KMS-11 (cell line): ENCODE measurements around the gene WFDC5.

Source experiments
- H2AFZ ChIP-seq: fragments of 200-600 bp; sonication (generic); 2 replicates; pipeline ENCODE4 v1.6.1; 2016; ENCODE audit warnings: antibody characterized with exemption, mixed run types, low read depth
- H3K27ac ChIP-seq: fragments of 200-600 bp; sonication (generic); 2 replicates; pipeline ENCODE4 v1.6.1; 2016; ENCODE audit warnings: mild to moderate bottlenecking, mixed run types
- H3K27me3 ChIP-seq: fragments of 200-600 bp; sonication (generic); 2 replicates; pipeline ENCODE4 v1.6.1; 2017; ENCODE audit warnings: mild to moderate bottlenecking, low read depth, mixed run types, moderate library complexity; ENCODE audit not compliant: insufficient read depth
- H3K36me3 ChIP-seq: fragments of 200-600 bp; sonication (generic); 2 replicates; pipeline ENCODE4 v1.6.1; 2017; ENCODE audit warnings: mild to moderate bottlenecking, mixed run types; ENCODE audit not compliant: insufficient read depth
- H3K4me1 ChIP-seq: fragments of 200-600 bp; sonication (generic); 2 replicates; pipeline ENCODE4 v1.6.1; 2016; ENCODE audit warnings: mild to moderate bottlenecking, low read depth, mixed run types; ENCODE audit not compliant: poor library complexity, severe bottlenecking
- H3K4me2 ChIP-seq: fragments of 200-600 bp; sonication (generic); 2 replicates; pipeline ENCODE4 v1.7.0; 2016; ENCODE audit warnings: mild to moderate bottlenecking, mixed run types
- H3K4me3 ChIP-seq: fragments of 200-600 bp; sonication (generic); IDR thresholded peaks from 2 replicates; pipeline ENCODE4 v1.6.1; 2017; ENCODE audit warnings: low read depth, low read length, mixed read lengths; ENCODE audit not compliant: insufficient read depth
- H3K79me2 ChIP-seq: fragments of 200-600 bp; sonication (generic); 2 replicates; pipeline ENCODE4 v1.6.1; 2016; ENCODE audit warnings: low read depth, mixed run types; ENCODE audit not compliant: insufficient read depth
- H3K9ac ChIP-seq: fragments of 200-600 bp; sonication (generic); 2 replicates; pipeline ENCODE4 v1.6.1; 2016; ENCODE audit warnings: mild to moderate bottlenecking, mixed run types
- H4K20me1 ChIP-seq: fragments of 200-600 bp; sonication (generic); 2 replicates; pipeline ENCODE4 v1.6.1; 2016; ENCODE audit warnings: mild to moderate bottlenecking, mixed run types; ENCODE audit not compliant: insufficient read depth
- TF ChIP-seq, protein P1 (sequence below): fragments of 200-600 bp; sonication (generic); conservative IDR thresholded peaks from 2 replicates; pipeline ENCODE4 v1.6.1; 2017; ENCODE audit warnings: low read depth, mild to moderate bottlenecking, antibody characterized with exemption, low read length, moderate library complexity, mixed read lengths

WFDC5 gene

DNA sequence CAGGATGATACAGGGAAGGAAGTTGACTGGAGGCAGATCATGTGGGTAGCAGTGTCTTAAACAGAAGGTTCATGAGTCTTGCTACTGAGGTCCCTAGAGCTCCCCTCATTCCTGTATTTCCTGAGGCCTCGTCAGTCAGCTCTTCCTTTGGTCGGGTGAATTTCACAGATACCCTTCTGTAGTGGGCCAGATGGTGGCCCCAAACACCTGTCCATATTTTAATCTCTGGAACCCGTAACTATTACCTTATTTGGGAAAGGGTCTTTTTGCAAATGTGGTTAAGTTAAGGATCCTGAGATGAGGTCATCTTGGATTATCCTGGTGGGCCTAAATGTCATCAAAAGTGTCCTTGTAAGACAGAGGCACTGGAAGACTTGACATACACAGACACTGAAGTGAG is 23.6 kb downstream of the WFDC5 start:
- H3K27ac ChIP-seq, result no peak overlapping the region
- H3K9ac ChIP-seq, result no peak overlapping the region
- H4K20me1 ChIP-seq, result no peaks in the 10 kb centered on the region
- no peak overlapping the region for H3K4me3 ChIP-seq
- H3K36me3 ChIP-seq, result no peaks in the 10 kb centered on the region
- H2AFZ ChIP-seq, result no peak overlapping the region
- H3K27me3 ChIP-seq, result no peaks in the 10 kb centered on the region
- TF ChIP-seq, protein P1, sequence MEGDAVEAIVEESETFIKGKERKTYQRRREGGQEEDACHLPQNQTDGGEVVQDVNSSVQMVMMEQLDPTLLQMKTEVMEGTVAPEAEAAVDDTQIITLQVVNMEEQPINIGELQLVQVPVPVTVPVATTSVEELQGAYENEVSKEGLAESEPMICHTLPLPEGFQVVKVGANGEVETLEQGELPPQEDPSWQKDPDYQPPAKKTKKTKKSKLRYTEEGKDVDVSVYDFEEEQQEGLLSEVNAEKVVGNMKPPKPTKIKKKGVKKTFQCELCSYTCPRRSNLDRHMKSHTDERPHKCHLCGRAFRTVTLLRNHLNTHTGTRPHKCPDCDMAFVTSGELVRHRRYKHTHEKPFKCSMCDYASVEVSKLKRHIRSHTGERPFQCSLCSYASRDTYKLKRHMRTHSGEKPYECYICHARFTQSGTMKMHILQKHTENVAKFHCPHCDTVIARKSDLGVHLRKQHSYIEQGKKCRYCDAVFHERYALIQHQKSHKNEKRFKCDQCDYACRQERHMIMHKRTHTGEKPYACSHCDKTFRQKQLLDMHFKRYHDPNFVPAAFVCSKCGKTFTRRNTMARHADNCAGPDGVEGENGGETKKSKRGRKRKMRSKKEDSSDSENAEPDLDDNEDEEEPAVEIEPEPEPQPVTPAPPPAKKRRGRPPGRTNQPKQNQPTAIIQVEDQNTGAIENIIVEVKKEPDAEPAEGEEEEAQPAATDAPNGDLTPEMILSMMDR, result no peak
- H3K4me1 ChIP-seq, result peaks cover 13% of the 10 kb centered on the region
- H3K79me2 ChIP-seq, result no peaks in the 10 kb centered on the region
- no peak overlapping the region for H3K4me2 ChIP-seq

DNA sequence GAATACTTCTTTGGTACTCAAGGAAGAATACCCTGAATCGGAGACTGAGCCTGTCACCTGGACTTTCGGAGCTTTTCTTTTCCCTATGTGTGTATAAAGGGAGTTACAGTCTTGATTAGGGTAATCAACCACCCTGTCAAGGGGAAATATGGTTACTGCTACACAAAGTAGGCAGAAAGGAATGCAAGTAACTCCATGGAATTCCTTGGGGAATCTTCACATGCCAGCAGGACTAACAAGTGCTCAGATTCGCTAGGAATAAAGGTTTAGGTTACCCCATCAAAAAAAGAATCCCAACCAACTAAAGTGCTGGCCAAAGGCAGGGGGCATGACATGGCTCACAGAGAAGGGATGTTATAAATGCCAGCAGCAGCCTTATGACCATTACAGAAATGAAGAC is 24.5 kb downstream of the WFDC5 start:
- TF ChIP-seq, protein P1, result no peak
- H3K27me3 ChIP-seq, result no peaks in the 10 kb centered on the region
- H3K36me3 ChIP-seq, result no peaks in the 10 kb centered on the region
- H3K9ac ChIP-seq, result no peak overlapping the region
- no peak overlapping the region for H3K27ac ChIP-seq
- peaks cover 7% of the 10 kb centered on the region for H3K4me1 ChIP-seq
- no peaks in the 10 kb centered on the region for H4K20me1 ChIP-seq
- H3K4me3 ChIP-seq, result no peak overlapping the region
- H3K4me2 ChIP-seq, result no peak overlapping the region
- no peaks in the 10 kb centered on the region for H3K79me2 ChIP-seq
- H2AFZ ChIP-seq, result no peak overlapping the region

DNA sequence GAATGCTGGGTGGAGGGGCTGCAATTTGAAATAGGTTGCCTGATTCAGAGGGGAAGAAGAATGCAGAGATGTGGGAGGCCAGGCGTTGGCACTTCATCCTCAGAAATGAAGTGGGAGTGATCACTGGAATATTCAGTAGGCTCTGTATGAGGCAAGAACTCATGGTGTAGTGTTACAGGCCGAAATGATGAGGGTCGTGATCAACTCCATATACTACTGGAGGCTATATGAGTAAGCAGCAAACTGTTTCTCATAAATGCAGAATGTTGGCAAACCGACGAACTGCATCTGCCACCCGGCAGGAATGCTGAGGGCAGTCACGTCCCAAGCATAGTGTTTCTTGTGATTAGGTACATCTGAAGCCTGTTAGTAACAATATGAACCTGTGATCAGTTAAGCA is 26.7 kb downstream of the WFDC5 start:
- Histone ChIP-seq H3K9ac (no peak overlapping the region), H3K27ac (no peak overlapping the region)

DNA sequence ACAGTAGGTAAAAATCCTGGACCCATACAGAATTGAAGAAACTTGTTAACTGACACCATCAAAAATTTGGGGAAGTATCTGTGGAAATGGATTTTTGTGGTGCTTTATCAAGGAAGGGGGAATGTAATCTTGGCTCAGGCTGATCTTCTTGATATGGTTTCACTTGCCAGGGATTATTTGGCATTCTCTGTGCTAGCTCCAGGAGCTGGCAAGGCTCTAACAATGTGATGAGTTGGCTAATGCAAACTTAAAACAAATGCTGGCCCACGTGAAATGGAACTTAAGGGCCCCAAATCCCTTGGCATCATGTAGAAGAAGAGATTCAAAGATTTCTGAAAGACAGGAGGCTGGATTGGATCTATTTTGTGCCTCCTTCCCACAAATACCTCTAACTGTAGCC is 27.2 kb downstream of the WFDC5 start:
- H3K4me1 ChIP-seq, result no peaks in the 10 kb centered on the region
- no peaks in the 10 kb centered on the region for H4K20me1 ChIP-seq
- H3K4me2 ChIP-seq, result no peak overlapping the region
- TF ChIP-seq, protein P1, result no peak
- H3K27me3 ChIP-seq, result no peaks in the 10 kb centered on the region
- no peak overlapping the region for H2AFZ ChIP-seq
- H3K4me3 ChIP-seq, result no peak overlapping the region
- no peaks in the 10 kb centered on the region for H3K36me3 ChIP-seq
- no peaks in the 10 kb centered on the region for H3K79me2 ChIP-seq
- no peak overlapping the region for H3K27ac ChIP-seq
- no peak overlapping the region for H3K9ac ChIP-seq

More for the DNA sequence above, 26.7 kb downstream of the WFDC5 start:
- TF ChIP-seq, protein P1, result no peak
- Histone ChIP-seq H3K4me1 (no peaks in the 10 kb centered on the region), H3K79me2 (no peaks in the 10 kb centered on the region), H4K20me1 (no peaks in the 10 kb centered on the region), H3K4me2 (no peak overlapping the region), H2AFZ (no peak overlapping the region), H3K27me3 (no peaks in the 10 kb centered on the region), H3K4me3 (no peak overlapping the region), H3K36me3 (no peaks in the 10 kb centered on the region)
